Measurements from ENCODE around the gene CASZ1.

Gene CASZ1

GRCh38 chr1:10685808-10686403, 110.5 kb downstream of the CASZ1 start:
- no peak overlapping the region for H3K9ac ChIP-seq (ENCODE audit: low read length)
- H2AFZ ChIP-seq (ENCODE audit: low read depth, low read length, severe bottlenecking): no peak overlapping the region
- H3K36me3 ChIP-seq (ENCODE audit: low read length): no peaks in the 10 kb centered on the region
- H3K9me2 ChIP-seq (replicated peaks; ENCODE audit: insufficient read depth, low read length): no peaks in the 10 kb centered on the region
- no peaks in the 10 kb centered on the region for H3K79me2 ChIP-seq (ENCODE audit: insufficient read depth, low read length)
- H3K4me2 ChIP-seq (ENCODE audit: low read depth, low read length, poor library complexity, severe bottlenecking): no peak overlapping the region
- no peak overlapping the region for H3K4me3 ChIP-seq (ENCODE audit: insufficient read depth, low read length, poor library complexity, severe bottlenecking)
- H3K27me3 ChIP-seq (ENCODE audit: low read length): no peaks in the 10 kb centered on the region
- no peak overlapping the region for H3K27ac ChIP-seq (ENCODE audit: low read depth, low read length)
- H4K20me1 ChIP-seq (ENCODE audit: low read depth, low read length): no peaks in the 10 kb centered on the region
- no peaks in the 10 kb centered on the region for H3K9me3 ChIP-seq (ENCODE audit: insufficient read depth, low read length)
- H3F3A ChIP-seq (ENCODE audit: insufficient read depth): no peaks in the 10 kb centered on the region
- no peak for TF ChIP-seq CTCF (IDR thresholded peaks at IDR 0.05; ENCODE audit: insufficient read depth, low read length, poor library complexity, severe bottlenecking)
- no peak for TF ChIP-seq EZH2phosphoT487 (conservative IDR thresholded peaks at IDR 0.05; ENCODE audit: low read length)

GRCh38 chr1:10685196-10685807, 111.1 kb downstream of the CASZ1 start:
- H3K4me2 ChIP-seq (ENCODE audit: low read depth, low read length, poor library complexity, severe bottlenecking): no peak overlapping the region
- H3K36me3 ChIP-seq (ENCODE audit: low read length): no peaks in the 10 kb centered on the region
- H3K27me3 ChIP-seq (ENCODE audit: low read length): no peaks in the 10 kb centered on the region
- H3K27ac ChIP-seq (ENCODE audit: low read depth, low read length): no peak overlapping the region
- no peak overlapping the region for H3K4me3 ChIP-seq (ENCODE audit: insufficient read depth, low read length, poor library complexity, severe bottlenecking)
- H2AFZ ChIP-seq (ENCODE audit: low read depth, low read length, severe bottlenecking): no peak overlapping the region
- H3K9me3 ChIP-seq (ENCODE audit: insufficient read depth, low read length): no peaks in the 10 kb centered on the region
- TF ChIP-seq EZH2phosphoT487 (conservative IDR thresholded peaks at IDR 0.05; ENCODE audit: low read length) (no peak), CTCF (IDR thresholded peaks at IDR 0.05; ENCODE audit: insufficient read depth, low read length, poor library complexity, severe bottlenecking) (no peak)
- no peaks in the 10 kb centered on the region for H3F3A ChIP-seq (ENCODE audit: insufficient read depth)
- no peak overlapping the region for H3K9ac ChIP-seq (ENCODE audit: low read length)
- no peaks in the 10 kb centered on the region for H3K79me2 ChIP-seq (ENCODE audit: insufficient read depth, low read length)
- no peaks in the 10 kb centered on the region for H3K9me2 ChIP-seq (replicated peaks; ENCODE audit: insufficient read depth, low read length)
- H4K20me1 ChIP-seq (ENCODE audit: low read depth, low read length): no peaks in the 10 kb centered on the region

GRCh38 chr1:10684221-10684620, 112.2 kb downstream of the CASZ1 start:
- H3K79me2 ChIP-seq (ENCODE audit: insufficient read depth, low read length): no peaks in the 10 kb centered on the region
- H3K36me3 ChIP-seq (ENCODE audit: low read length): no peaks in the 10 kb centered on the region
- no peaks in the 10 kb centered on the region for H4K20me1 ChIP-seq (ENCODE audit: low read depth, low read length)
- no peaks in the 10 kb centered on the region for H3K27me3 ChIP-seq (ENCODE audit: low read length)
- H3K4me3 ChIP-seq (ENCODE audit: insufficient read depth, low read length, poor library complexity, severe bottlenecking): no peak overlapping the region
- H3K9me2 ChIP-seq (replicated peaks; ENCODE audit: insufficient read depth, low read length): no peaks in the 10 kb centered on the region
- no peaks in the 10 kb centered on the region for H3F3A ChIP-seq (ENCODE audit: insufficient read depth)
- no peak overlapping the region for H3K9ac ChIP-seq (ENCODE audit: low read length)
- H3K9me3 ChIP-seq (ENCODE audit: insufficient read depth, low read length): no peaks in the 10 kb centered on the region
- no peak for TF ChIP-seq EZH2phosphoT487 (conservative IDR thresholded peaks at IDR 0.05; ENCODE audit: low read length)
- TF ChIP-seq CTCF (IDR thresholded peaks at IDR 0.05; ENCODE audit: insufficient read depth, low read length, poor library complexity, severe bottlenecking): no peak
- H2AFZ ChIP-seq (ENCODE audit: low read depth, low read length, severe bottlenecking): no peak overlapping the region
- no peak overlapping the region for H3K27ac ChIP-seq (ENCODE audit: low read depth, low read length)
- no peak overlapping the region for H3K4me2 ChIP-seq (ENCODE audit: low read depth, low read length, poor library complexity, severe bottlenecking)
